Activated CD4-positive, alpha-beta T cell treated with anti-CD3 and anti-CD28 coated beads for 48 hours (primary cell): Measurements from ENCODE around the gene ESR2.
"Not testable (repeated sequence)": the region's sequence is repeated elsewhere in the genome, so short reads cannot be mapped to it uniquely, and the experiment has no call there.

Source experiments
- DNase-seq: peaks from one replicate; pipeline ENCODE4 v3.0.0-alpha.2; 2020

Gene ESR2

GRCh38 chr14:64074961-64075612 lies 219.1 kb downstream of the ESR2 start:
- no peak for DNase-seq

GRCh38 chr14:64069634-64070359 lies 224.4 kb downstream of the ESR2 start:
- no peak for DNase-seq

GRCh38 chr14:64064447-64064846 lies 229.7 kb downstream of the ESR2 start:
- no peak for DNase-seq

GRCh38 chr14:64062381-64063115 lies 231.6 kb downstream of the ESR2 start:
- no peak for DNase-seq

- no peak for DNase-seq
These were observed 232.5 kb downstream of the ESR2 start for GRCh38 chr14:64061706-64062105.

- DNase-seq, result no peak
These were observed 233.1 kb downstream of the ESR2 start for GRCh38 chr14:64061115-64061514.

- DNase-seq, result peak; percentile 36
These were observed 233.5 kb downstream of the ESR2 start for GRCh38 chr14:64060648-64061096.

- no peak for DNase-seq
These were observed 234.0 kb downstream of the ESR2 start for GRCh38 chr14:64060199-64060545.

- DNase-seq, result no peak
These were observed 234.5 kb downstream of the ESR2 start for GRCh38 chr14:64059454-64060198.

- DNase-seq, result no peak
These were observed 240.2 kb downstream of the ESR2 start for GRCh38 chr14:64053694-64054669.

GRCh38 chr14:64049616-64050381 lies 244.4 kb downstream of the ESR2 start:
- no peak for DNase-seq

- no peak for DNase-seq
These were observed 249.1 kb downstream of the ESR2 start for GRCh38 chr14:64045091-64045490.

- not testable (repeated sequence) for DNase-seq
These were observed 250.9 kb downstream of the ESR2 start for GRCh38 chr14:64043296-64043695.

GRCh38 chr14:64040044-64040443 lies 254.1 kb downstream of the ESR2 start:
- no peak for DNase-seq

- no peak for DNase-seq
These were observed 255.2 kb downstream of the ESR2 start for GRCh38 chr14:64038841-64039542.

- not testable (repeated sequence) for DNase-seq
These were observed 256.1 kb downstream of the ESR2 start for GRCh38 chr14:64037869-64038745.

GRCh38 chr14:64035143-64035542 lies 259.0 kb downstream of the ESR2 start:
- DNase-seq, result no peak
